GM12892 (cell line): ENCODE data around the gene ITPRID2.

Source experiments
- POLR2A ChIP-seq: IDR thresholded peaks from 2 replicates; pipeline ENCODE4 v1.6.1; 2011; ENCODE audit warnings: low read depth, low read length, control low read depth
- POLR2AphosphoS5 ChIP-seq: IDR thresholded peaks from 2 replicates; pipeline ENCODE4 v1.6.1; 2011; ENCODE audit warnings: low read depth, low read length, control low read depth
- TAF1 ChIP-seq: IDR thresholded peaks from 2 replicates; pipeline ENCODE4 v1.6.1; 2011; ENCODE audit warnings: low read depth, mild to moderate bottlenecking, control low read depth, low read length, borderline replicate concordance

DNA sequence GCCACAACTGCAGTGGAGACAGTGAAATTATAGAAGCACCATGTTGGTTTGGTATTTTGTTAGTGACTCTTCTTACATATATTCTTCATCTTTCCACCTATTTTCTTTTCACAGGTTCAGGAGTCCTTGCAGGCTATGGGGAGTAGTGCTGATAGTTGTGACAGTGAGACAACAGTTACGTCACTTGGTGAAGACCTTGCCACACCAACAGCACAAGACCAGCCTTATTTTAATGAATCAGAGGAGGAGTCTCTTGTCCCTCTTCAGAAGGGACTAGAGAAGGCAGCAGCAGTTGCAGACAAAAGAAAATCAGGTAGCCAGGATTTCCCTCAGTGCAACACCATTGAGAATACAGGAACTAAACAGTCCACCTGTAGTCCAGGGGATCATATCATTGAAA, 23.6 kb downstream of the ITPRID2 start:
- TF ChIP-seq POLR2A: no peak
- no peak for TF ChIP-seq TAF1
- TF ChIP-seq POLR2AphosphoS5: no peak
